Putamen (tissue), 1 donor: ENCODE measurements around the gene MRPL19.
A peak's percentile ranks its signal among the peaks of the same experiment; 100 is the strongest.

ENCODE experiments used
- DNase-seq: peaks from one replicate; pipeline ENCODE4 v3.0.0-alpha.2; 2016; ENCODE audit warnings: low spot score

MRPL19 gene

GRCh38 chr2:75646583-75647425, at the start of gene MRPL19:
TSS of gene MRPL19 (plus strand) at chr2:75646783. CDS start at chr2:75646808, 25 bp downstream.
- peak; percentile 95 for DNase-seq

- no peak for DNase-seq
Observed at GRCh38 chr2:75596784-75597183, 49.8 kb upstream of the MRPL19 start.

- no peak for DNase-seq
Observed at GRCh38 chr2:75597949-75598348, 48.6 kb upstream of the MRPL19 start.

- DNase-seq, result no peak
Observed at GRCh38 chr2:75598589-75599155, 47.9 kb upstream of the MRPL19 start.

- no peak for DNase-seq
Observed at GRCh38 chr2:75600461-75601011, 46.0 kb upstream of the MRPL19 start.

GRCh38 chr2:75602724-75603342, 43.8 kb upstream of the MRPL19 start:
- no peak for DNase-seq

- DNase-seq, result no peak
Observed at GRCh38 chr2:75603477-75603876, 43.1 kb upstream of the MRPL19 start.

GRCh38 chr2:75604484-75604883, 42.1 kb upstream of the MRPL19 start:
- DNase-seq, result no peak

GRCh38 chr2:75605770-75606529, 40.6 kb upstream of the MRPL19 start:
- DNase-seq, result no peak

- DNase-seq, result no peak
Observed at GRCh38 chr2:75606761-75607399, 39.7 kb upstream of the MRPL19 start.

GRCh38 chr2:75607400-75607798, 39.2 kb upstream of the MRPL19 start:
- no peak for DNase-seq

GRCh38 chr2:75607988-75608683, 38.4 kb upstream of the MRPL19 start:
- DNase-seq, result no peak

GRCh38 chr2:75608684-75609333, 37.8 kb upstream of the MRPL19 start:
- DNase-seq, result peak; percentile 43

- no peak for DNase-seq
Observed at GRCh38 chr2:75609334-75609689, 37.3 kb upstream of the MRPL19 start.

GRCh38 chr2:75609937-75610508, 36.6 kb upstream of the MRPL19 start:
- no peak for DNase-seq

GRCh38 chr2:75610671-75611070, 35.9 kb upstream of the MRPL19 start:
- no peak for DNase-seq

GRCh38 chr2:75612108-75612861, 34.3 kb upstream of the MRPL19 start:
- DNase-seq, result no peak

GRCh38 chr2:75612862-75613243, 33.7 kb upstream of the MRPL19 start:
- DNase-seq, result no peak

GRCh38 chr2:75614162-75614651, 32.4 kb upstream of the MRPL19 start:
- DNase-seq, result no peak
